Measurements from ENCODE around the gene PLPPR5.

The PLPPR5 gene

DNA sequence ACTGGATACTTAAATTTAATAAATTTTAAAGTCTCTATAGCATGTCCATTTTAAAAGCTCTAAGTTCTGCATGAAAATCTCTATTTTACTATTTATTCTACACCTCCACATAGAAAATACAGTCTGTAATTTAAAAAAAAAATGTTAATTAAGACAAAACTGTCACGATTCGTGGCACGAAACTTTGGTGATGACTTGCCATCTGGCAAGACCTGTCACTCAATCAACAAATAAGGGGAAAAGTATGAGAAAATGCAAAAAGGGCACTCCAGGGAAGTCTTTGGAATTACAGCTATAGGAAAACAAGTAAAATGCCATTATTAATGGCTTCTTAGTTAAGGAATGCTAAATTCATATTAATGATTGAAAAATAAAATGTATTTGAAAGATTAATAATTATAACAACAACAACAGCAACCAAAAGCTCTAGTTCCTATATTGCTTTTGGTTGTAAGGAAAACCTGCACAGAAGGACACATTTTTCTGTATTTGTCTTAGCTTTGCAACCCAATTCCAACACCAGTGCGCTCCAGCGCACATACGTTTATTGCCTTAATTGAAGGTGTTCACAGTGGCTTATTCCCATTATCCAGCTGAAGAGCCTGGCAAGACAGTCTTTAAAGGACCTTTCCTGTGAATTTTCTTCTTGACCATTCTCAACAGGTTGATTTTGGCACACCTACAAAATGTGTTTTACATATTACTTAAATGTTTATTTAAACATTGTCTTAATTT lies 107.8 kb downstream of the PLPPR5 start:
- Histone ChIP-seq H3K4me3 (ENCODE audit: low read depth, low read length) (no peak overlapping the region), H3K4me1 (ENCODE audit: control insufficient read depth, insufficient read depth, low read length) (no peaks in the 10 kb centered on the region), H3K36me3 (ENCODE audit: control insufficient read depth in 2 of 2, insufficient read depth in 1 of 2, low read length in 2 of 2) (no peaks in the 10 kb centered on the region), H3K9me3 (ENCODE audit: control insufficient read depth, insufficient read depth, low read depth, low read length) (no peaks in the 10 kb centered on the region), H3K27ac (ENCODE audit: extremely low read depth, low read depth, low read length) (no peak overlapping the region)
- no peak for TF ChIP-seq IKZF3 (tag by site-specific recombination; IDR thresholded peaks at IDR 0.05)
- TF ChIP-seq ZNF280C (tag by site-specific recombination; IDR thresholded peaks at IDR 0.05): no peak
- TF ChIP-seq ZNF513 (tag by site-specific recombination; IDR thresholded peaks at IDR 0.05): no peak
- no peak for TF ChIP-seq ZNF645 (tag by site-specific recombination; IDR thresholded peaks at IDR 0.05)
- TF ChIP-seq EGR2 (tag by site-specific recombination; IDR thresholded peaks at IDR 0.05; ENCODE audit: low read depth): no peak
- no peak for TF ChIP-seq ZNF341 (tag by site-specific recombination; IDR thresholded peaks at IDR 0.05; ENCODE audit: low read depth)
- ChIA-PET POLR2A (no interaction called here), CTCF (no interaction called here)

DNA sequence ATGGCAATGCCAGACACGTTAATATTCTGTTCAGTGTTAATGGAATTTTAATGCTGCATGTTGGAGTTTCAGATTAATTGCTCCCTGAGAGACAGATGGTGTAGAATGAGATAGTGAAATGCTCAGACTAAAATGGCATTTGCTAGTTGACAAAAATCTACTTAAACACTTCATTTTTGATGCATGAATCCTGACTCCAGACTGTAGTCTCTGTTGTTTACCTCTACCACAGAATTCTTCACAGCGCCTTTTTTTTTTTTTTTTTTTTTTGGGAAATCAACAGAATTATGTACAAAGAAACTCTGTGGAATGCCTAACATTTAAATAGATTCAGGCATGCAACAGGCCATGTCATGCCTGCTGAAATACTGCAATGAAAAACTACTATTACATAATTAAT lies 111.3 kb downstream of the PLPPR5 start:
- no peaks in the 10 kb centered on the region for H3K36me3 ChIP-seq (ENCODE audit: control insufficient read depth in 2 of 2, insufficient read depth in 1 of 2, low read length in 2 of 2)
- TF ChIP-seq ZBTB8A (tag by site-specific recombination; IDR thresholded peaks at IDR 0.05) (no peak), ZNF623 (tag by site-specific recombination; IDR thresholded peaks at IDR 0.05) (no peak), KLF8 (tag by site-specific recombination; IDR thresholded peaks at IDR 0.05) (no peak), ZNF596 (tag by site-specific recombination; IDR thresholded peaks at IDR 0.05) (no peak), ZNF423 (tag by site-specific recombination; IDR thresholded peaks at IDR 0.05) (no peak), RBAK (tag by site-specific recombination; IDR thresholded peaks at IDR 0.05) (no peak), ZNF549 (tag by site-specific recombination; IDR thresholded peaks at IDR 0.05) (no peak), ZBTB21 (tag by site-specific recombination; IDR thresholded peaks at IDR 0.05) (no peak)
- TF ChIP-seq, protein P1, sequence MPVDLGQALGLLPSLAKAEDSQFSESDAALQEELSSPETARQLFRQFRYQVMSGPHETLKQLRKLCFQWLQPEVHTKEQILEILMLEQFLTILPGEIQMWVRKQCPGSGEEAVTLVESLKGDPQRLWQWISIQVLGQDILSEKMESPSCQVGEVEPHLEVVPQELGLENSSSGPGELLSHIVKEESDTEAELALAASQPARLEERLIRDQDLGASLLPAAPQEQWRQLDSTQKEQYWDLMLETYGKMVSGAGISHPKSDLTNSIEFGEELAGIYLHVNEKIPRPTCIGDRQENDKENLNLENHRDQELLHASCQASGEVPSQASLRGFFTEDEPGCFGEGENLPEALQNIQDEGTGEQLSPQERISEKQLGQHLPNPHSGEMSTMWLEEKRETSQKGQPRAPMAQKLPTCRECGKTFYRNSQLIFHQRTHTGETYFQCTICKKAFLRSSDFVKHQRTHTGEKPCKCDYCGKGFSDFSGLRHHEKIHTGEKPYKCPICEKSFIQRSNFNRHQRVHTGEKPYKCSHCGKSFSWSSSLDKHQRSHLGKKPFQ (tag by site-specific recombination; IDR thresholded peaks at IDR 0.05): no peak
- no peaks in the 10 kb centered on the region for H3K4me1 ChIP-seq (ENCODE audit: control insufficient read depth, insufficient read depth, low read length)
- ChIA-PET CTCF (no interaction called here), POLR2A (no interaction called here)
- H3K4me3 ChIP-seq (ENCODE audit: low read depth, low read length): no peak overlapping the region
- H3K9me3 ChIP-seq (ENCODE audit: control insufficient read depth, insufficient read depth, low read depth, low read length): no peaks in the 10 kb centered on the region
- H3K27ac ChIP-seq (ENCODE audit: extremely low read depth, low read depth, low read length): no peak overlapping the region

GRCh38 chr1:98888869-98889268 lies 115.8 kb downstream of the PLPPR5 start:
- H3K9me3 ChIP-seq (ENCODE audit: control insufficient read depth, insufficient read depth, low read depth, low read length): no peaks in the 10 kb centered on the region
- POLR2A ChIA-PET: no interaction called here
- H3K4me1 ChIP-seq (ENCODE audit: control insufficient read depth, insufficient read depth, low read length): no peaks in the 10 kb centered on the region
- H3K4me3 ChIP-seq (ENCODE audit: low read depth, low read length): no peak overlapping the region
- CTCF ChIA-PET: no interaction called here
- no peaks in the 10 kb centered on the region for H3K36me3 ChIP-seq (ENCODE audit: control insufficient read depth in 2 of 2, insufficient read depth in 1 of 2, low read length in 2 of 2)
- H3K27ac ChIP-seq (ENCODE audit: extremely low read depth, low read depth, low read length): no peak overlapping the region
- TF ChIP-seq, protein P2, sequence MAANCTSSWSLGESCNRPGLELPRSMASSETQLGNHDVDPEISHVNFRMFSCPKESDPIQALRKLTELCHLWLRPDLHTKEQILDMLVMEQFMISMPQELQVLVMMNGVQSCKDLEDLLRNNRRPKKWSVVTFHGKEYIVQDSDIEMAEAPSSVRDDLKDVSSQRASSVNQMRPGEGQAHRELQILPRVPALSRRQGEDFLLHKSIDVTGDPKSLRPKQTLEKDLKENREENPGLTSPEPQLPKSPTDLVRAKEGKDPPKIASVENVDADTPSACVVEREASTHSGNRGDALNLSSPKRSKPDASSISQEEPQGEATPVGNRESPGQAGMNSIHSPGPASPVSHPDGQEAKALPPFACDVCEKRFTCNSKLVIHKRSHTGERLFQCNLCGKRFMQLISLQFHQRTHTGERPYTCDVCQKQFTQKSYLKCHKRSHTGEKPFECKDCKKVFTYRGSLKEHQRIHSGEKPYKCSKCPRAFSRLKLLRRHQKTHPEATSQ (tag by site-specific recombination; IDR thresholded peaks at IDR 0.05): no peak
- TF ChIP-seq ZNF473 (tag by site-specific recombination; IDR thresholded peaks at IDR 0.05): no peak
- TF ChIP-seq ZSCAN16 (tag by site-specific recombination; IDR thresholded peaks at IDR 0.05): no peak
- no peak for TF ChIP-seq ZNF423 (tag by site-specific recombination; IDR thresholded peaks at IDR 0.05)
- no peak for TF ChIP-seq ZSCAN23 (tag by site-specific recombination; IDR thresholded peaks at IDR 0.05)
- no peak for TF ChIP-seq ZBTB26 (tag by site-specific recombination; optimal IDR thresholded peaks at IDR 0.05)
- no peak for TF ChIP-seq ZNF214 (tag by site-specific recombination; IDR thresholded peaks at IDR 0.05; ENCODE audit: borderline replicate concordance)

Measured in HEK293 (cell line).